Eye (tissue), 1 donor: ENCODE measurements around the gene DDX54.

ENCODE experiments used
- DNase-seq: peaks from one replicate; pipeline ENCODE4 v3.0.0-alpha.2; 2015

DDX54 gene, protein sequence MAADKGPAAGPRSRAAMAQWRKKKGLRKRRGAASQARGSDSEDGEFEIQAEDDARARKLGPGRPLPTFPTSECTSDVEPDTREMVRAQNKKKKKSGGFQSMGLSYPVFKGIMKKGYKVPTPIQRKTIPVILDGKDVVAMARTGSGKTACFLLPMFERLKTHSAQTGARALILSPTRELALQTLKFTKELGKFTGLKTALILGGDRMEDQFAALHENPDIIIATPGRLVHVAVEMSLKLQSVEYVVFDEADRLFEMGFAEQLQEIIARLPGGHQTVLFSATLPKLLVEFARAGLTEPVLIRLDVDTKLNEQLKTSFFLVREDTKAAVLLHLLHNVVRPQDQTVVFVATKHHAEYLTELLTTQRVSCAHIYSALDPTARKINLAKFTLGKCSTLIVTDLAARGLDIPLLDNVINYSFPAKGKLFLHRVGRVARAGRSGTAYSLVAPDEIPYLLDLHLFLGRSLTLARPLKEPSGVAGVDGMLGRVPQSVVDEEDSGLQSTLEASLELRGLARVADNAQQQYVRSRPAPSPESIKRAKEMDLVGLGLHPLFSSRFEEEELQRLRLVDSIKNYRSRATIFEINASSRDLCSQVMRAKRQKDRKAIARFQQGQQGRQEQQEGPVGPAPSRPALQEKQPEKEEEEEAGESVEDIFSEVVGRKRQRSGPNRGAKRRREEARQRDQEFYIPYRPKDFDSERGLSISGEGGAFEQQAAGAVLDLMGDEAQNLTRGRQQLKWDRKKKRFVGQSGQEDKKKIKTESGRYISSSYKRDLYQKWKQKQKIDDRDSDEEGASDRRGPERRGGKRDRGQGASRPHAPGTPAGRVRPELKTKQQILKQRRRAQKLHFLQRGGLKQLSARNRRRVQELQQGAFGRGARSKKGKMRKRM

GRCh38 chr12:113185180-113186032 is at the start of gene DDX54, which contains the start of gene RITA1:
Gene DDX54, minus strand, starts transcription at chr12:113185478. Its CDS starts 27 bp downstream, at chr12:113185451.
Gene RITA1, plus strand, starts transcription at chr12:113185721. Its CDS starts 1,026 bp downstream, at chr12:113186747.
- DNase-seq: peak; percentile 93

- DNase-seq: no peak
Measured at GRCh38 chr12:113234483-113234882, 49.2 kb upstream of the DDX54 start.

DNA sequence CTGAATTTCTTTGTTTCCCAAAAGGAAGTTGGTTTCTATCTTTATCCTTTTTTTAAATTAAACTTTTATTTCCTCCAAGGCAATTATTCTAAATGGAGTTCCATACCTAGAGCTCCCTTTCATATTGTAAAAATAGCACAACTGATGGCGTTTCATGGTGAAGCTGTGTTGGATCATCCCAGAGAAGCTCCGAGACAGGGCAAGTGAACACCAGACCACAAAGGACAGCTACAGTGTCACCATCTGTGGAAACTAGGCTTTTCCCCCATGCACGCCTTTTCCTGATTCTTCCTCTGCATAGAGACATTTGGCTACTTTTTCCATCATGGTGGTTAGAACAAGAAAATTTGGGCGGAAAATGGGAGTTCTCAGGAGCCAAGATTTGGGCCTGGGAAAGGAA is 48.7 kb upstream of the DDX54 start:
- no peak for DNase-seq

- DNase-seq: peak; percentile 74
Measured at GRCh38 chr12:113232840-113233585, 47.7 kb upstream of the DDX54 start.

DNA sequence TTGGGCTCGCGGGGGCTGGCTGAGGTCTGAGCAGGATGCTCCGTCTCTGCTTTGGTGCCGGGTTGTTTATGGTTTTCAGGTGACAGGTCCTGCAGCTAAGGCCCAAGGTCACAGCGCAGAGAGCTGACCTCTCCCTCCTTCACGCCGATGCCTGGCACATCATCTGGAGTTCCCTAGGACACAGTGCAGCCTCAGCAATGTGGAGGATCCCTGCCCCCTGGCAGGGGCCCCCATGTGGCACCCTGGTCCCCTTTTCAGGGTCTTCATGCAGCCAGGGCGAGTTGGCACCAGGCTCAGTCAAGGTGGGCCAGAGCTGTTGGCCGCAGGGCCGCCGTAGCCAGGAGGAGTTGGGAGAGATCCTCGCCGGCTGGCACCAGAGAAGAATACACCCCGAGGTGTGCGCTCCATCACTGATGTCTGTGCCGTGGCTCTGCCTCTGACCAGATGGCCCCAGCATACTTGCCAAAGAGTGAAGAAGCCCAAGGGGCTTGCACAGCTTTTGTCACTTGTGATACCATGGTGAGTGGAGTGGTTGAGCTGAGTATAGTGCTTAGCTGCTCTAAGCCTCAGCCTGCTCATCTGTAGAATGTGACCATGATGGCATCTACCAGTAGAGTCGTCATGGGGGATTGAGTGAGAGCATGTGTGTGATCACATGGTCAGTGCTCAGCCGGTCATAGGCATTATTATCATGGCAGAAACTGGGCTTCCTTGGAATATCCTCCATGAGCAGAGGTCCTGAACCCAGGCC is 47.0 kb upstream of the DDX54 start:
- no peak for DNase-seq

DNA sequence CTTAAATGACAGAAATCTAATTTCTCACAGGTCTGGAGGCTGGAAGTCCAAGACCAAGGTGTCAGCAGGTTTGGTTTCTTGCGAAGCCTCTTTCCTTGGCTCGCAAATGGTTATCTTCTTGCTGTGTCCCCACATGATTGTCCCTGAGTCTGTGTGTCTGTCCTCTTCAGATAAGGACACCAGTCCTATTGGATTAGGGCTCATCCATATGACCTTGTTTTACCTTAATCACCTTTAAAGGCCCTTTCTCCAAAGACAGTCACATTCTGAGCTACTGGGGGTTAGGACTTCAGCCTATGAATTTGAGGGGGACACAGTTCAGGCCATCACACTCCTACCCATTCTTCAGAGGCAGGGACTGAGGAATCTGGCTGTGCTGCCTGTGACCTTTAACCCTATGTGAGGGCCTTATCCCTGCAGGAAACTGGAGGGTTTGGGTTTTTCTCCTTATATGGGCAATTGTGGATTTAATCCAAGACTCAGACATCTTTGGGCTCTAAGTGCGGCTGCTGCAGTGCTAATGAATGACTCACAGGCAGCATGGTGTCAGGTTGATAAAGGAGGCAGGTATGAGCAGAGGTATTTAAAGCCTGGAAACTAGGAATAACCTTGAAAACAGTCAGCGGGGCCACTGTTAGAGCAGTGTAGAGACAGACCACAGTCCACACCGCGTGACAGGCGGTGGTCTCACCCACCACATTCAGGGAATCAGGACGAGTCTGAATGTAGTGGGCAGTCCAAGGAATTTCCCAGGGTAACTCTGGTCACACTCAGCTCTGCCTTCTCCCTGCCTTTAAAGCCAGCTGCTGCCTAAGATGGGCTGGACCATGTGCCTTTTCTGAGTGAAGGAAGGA is 46.2 kb upstream of the DDX54 start:
- DNase-seq: no peak

DNA sequence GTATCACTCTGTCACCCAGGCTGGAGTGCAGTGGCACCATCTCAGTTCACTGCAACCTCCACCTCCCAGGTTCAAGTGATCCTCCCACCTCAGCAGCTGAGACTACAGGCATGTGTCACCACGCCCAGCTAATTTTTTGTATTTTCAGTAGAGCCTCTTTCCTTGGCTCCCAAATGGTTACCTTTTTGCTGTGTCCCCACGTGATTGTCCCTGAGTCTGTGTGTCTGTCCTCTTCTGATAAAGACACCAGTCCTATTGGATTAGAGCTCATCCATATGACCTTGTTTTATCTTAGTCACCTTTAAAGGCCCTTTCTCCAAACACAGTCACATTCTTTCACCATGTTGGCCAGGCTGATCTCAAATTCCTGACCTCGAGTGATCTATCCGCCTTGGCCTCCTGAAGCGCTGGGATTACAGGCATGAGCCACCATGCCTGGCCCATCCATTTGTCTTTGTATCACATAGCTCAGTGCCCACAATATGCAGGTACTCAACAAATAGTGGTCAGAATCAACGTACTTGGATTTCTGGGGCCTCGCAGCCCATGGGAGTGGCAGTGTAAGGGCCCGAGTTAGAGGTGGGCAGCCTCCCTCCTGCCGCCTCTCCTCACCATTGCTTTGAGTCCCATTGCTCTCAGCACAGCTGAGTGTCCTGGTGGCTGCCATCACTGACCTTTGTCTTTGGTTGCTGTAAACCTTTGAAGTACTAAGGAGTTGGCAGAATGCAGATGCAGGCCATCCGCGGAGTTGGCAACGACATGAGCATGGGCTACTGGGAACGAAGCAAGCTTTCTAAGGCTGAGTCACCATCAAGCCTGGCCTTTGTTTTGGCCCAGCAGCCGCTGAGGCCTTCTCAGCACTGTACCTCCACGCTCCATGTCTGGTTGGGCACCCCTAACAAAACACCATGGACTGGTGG is 45.3 kb upstream of the DDX54 start:
- no peak for DNase-seq

- DNase-seq: no peak
Measured at GRCh38 chr12:113228394-113229028, 43.2 kb upstream of the DDX54 start.

- DNase-seq: no peak
Measured at GRCh38 chr12:113227686-113228391, 42.6 kb upstream of the DDX54 start.

- DNase-seq: no peak
Measured at GRCh38 chr12:113226696-113227568, 41.7 kb upstream of the DDX54 start.

GRCh38 chr12:113224955-113225354 is 39.7 kb upstream of the DDX54 start:
- DNase-seq: no peak

- peak; percentile 64 for DNase-seq
Measured at GRCh38 chr12:113222730-113223531, 37.7 kb upstream of the DDX54 start.

DNA sequence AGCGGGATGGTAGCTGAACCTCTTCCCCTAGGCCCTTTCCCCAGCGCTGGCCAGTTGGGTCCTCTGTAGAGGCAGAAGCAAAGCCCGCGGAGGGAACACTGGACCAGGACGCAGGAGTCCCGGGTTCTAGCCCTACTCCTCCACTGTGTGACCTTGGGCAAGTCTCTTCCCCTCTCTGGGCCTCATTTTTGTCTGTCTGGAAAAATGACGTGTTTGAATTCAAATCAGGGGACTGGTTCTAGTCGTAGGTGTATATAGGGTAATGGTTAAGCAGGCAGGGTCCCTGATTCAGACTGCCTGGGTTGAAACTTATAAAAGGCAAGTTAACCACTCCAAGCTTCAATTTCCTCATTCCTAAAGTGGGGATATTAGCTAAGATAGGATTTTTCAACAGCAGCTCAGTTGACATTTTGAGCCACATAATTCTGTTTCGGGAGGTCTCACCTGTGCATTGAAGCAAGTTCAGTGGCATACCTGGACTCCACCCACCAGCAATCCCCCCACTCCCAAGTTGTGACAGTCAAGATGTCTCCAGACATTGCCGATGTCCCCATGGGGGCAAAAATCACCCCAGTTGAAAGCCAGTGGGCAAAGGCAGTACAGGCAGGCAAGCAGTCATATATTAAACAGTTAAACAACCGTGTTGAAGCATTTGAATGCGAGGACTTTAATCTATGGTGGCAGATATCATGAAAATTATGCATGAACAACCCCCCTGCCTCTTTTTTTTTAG is 36.9 kb upstream of the DDX54 start:
- no peak for DNase-seq

- DNase-seq: peak; percentile 100
Measured at GRCh38 chr12:113221181-113221996, 36.1 kb upstream of the DDX54 start, which contains the start of gene TPCN1. Gene TPCN1, plus strand, starts transcription at chr12:113221464. Its CDS starts 5,389 bp downstream, at chr12:113226853.
